ENCODE results near the gene SEC22C.

DNA sequence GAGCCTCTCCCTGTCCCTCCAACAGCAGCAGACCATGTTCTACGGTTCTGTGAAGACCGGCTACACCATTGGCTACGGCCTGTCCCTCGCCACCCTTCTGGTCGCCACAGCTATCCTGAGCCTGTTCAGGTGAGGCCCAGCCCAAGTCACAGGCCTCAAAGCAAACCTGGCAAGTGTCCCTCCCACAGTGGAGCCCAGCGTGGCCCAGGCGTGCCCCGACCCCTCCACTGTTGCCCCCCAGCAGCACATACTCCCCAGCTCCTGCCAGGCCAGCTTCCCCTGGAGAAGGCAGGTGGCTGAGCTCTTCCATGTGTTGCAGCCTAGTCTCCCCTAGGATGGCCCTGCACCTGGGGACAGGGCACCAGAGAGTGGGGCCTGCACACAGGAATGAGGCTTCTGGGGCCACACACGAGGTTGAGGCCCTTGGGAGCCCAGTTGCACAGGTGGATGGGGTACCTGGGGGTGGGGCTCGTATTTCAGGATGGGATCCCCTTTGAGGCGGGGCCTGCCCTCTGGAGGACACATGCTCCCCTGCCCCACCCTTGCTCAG is 54.3 kb downstream of the SEC22C start:
- TF ChIP-seq, protein P1, sequence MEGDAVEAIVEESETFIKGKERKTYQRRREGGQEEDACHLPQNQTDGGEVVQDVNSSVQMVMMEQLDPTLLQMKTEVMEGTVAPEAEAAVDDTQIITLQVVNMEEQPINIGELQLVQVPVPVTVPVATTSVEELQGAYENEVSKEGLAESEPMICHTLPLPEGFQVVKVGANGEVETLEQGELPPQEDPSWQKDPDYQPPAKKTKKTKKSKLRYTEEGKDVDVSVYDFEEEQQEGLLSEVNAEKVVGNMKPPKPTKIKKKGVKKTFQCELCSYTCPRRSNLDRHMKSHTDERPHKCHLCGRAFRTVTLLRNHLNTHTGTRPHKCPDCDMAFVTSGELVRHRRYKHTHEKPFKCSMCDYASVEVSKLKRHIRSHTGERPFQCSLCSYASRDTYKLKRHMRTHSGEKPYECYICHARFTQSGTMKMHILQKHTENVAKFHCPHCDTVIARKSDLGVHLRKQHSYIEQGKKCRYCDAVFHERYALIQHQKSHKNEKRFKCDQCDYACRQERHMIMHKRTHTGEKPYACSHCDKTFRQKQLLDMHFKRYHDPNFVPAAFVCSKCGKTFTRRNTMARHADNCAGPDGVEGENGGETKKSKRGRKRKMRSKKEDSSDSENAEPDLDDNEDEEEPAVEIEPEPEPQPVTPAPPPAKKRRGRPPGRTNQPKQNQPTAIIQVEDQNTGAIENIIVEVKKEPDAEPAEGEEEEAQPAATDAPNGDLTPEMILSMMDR (IDR thresholded peaks at IDR 0.05), result no peak
- no peak for TF ChIP-seq POLR2A (IDR thresholded peaks at IDR 0.05)

Measured in heart left ventricle (tissue), 13 donors.